AML-193 (cell line): ENCODE data around the gene NDEL1.
A peak's percentile ranks its signal among the peaks of the same experiment; 100 is the strongest.

Experiments
- DNase-seq, 2 experiments: peaks; one replicate each; lab custom pipeline; 2025; lab: John Stamatoyannopoulos, UW

Gene NDEL1

DNA sequence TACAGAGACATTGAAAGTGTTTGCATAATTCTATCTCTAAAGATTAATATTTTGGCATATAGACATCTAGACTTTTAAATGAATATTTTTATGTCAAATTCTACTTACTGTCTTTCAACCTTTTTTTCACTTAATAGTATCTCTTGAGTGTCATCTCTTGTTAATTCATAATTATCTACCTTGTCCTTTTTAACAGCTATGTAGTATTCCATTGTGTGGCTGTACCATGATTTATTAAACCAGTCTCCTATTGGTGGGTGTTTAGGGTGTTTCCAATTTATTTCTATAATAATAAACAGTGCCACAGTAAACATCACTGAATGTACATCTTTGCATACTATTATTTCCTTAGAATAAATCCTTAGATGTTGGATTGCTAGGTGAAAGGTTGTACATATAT is 21.7 kb upstream of the NDEL1 start:
- DNase-seq, result no peak

GRCh38 chr17:8417806-8418205 is 17.9 kb upstream of the NDEL1 start:
- no peak for DNase-seq

DNA sequence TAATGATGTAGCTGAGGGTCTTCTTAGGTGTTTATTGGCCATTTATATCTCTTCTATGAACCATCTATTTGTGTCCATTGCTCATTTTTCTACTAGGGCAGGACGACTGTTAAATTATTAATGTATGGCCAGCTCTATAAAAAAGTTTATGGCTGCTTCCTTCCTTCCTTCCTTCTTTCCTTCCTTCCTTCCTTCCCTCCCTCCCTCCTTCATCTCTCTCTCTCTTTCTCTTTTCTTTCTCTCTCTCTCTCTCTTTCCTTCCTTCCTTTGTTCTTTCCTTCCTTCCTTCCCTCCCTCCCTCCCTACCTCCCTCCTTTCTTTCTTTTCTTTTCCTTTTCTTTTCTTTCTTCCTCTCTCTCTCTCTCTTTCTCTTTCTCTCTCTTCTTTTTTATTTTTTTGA is 17.2 kb upstream of the NDEL1 start:
- DNase-seq, result no peak

DNA sequence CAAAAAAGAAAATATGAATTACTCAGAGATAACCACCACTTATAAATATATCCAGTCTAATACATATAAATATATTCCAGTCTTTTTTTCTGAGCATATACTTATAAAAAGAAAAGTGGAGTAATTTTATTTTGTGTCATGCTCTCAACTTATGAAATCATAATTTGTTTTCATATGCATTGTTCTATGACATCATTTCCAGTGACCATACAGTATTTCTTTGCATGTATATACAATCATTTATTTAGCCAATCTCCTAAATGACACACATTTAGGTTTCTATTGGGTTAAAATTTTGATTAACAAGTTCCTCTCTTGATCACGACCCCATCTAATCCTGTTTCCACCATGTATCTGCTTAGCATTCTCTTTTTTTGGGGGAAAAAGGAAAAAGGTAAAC is 16.4 kb upstream of the NDEL1 start:
- no peak for DNase-seq

GRCh38 chr17:8420041-8420934 is 15.4 kb upstream of the NDEL1 start:
- DNase-seq, result peak in 1 of 2 experiments; percentile 19

GRCh38 chr17:8421571-8421970 is 14.1 kb upstream of the NDEL1 start:
- no peak for DNase-seq

- DNase-seq, result no peak
Measured at GRCh38 chr17:8426094-8426720, 9.5 kb upstream of the NDEL1 start.

- DNase-seq, result no peak
Measured at GRCh38 chr17:8426802-8427201, 8.9 kb upstream of the NDEL1 start.

- DNase-seq, result no peak
Measured at GRCh38 chr17:8430966-8431365, 4.7 kb upstream of the NDEL1 start.

DNA sequence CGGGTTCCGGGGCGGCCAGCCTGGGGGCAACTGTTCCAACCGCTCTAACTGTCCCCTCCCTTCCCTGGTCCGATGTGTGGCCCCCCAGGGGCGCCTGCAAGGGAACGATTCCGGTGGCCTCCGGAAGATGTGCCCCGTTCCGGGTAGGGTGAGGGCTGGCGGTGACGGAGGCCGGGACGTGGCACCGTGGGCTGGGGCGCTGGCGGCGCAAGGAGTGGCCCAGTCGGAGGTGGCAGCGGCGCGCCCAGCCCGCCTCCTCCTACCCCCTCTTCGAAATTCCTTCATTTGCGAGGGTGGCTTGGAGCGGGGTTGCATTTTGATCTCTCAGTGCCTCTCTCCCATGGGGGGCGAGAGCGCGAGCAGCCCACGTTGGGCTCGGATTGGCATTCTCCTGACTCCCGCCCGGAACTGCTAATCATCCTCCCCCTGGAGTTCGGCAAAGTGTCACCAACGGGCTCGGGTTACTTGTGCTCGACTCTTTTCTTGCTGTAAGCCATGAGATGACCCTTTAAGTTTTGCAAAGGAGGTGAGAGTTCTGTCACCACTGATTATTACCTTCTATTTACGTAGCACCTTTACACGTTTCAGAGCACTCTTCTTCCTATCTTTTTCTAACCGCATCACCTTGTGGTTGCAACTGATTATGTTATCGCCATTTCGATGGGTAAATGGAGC is 622 bp downstream of the NDEL1 start:
- DNase-seq, result peak in 1 of 2 experiments; percentile 1

DNA sequence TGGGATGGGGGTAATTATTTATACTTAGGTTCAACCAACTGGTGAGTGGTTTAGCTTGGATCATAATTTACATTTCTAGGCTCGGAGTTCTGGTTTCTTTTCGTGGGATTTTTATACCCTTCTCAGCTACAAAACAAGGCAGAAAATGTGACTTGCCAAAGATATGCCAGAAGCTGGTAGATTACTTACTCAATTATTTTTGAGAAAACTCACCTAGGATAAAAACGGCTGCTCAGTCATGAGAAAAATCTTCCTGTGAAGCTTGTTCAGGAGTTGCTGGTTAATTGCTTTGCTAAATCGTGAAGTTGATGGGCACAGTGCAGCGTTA is 1.1 kb downstream of the NDEL1 start:
- DNase-seq, result no peak

- DNase-seq, result no peak
Measured at GRCh38 chr17:8438441-8438840, 2.8 kb downstream of the NDEL1 start.

- no peak for DNase-seq
Measured at GRCh38 chr17:8439681-8440080, 4.0 kb downstream of the NDEL1 start.

GRCh38 chr17:8441690-8442089 is 6.0 kb downstream of the NDEL1 start:
- DNase-seq, result no peak

- DNase-seq, result no peak
Measured at GRCh38 chr17:8442310-8442709, 6.6 kb downstream of the NDEL1 start.

- no peak for DNase-seq
Measured at GRCh38 chr17:8443756-8444155, 8.1 kb downstream of the NDEL1 start.

DNA sequence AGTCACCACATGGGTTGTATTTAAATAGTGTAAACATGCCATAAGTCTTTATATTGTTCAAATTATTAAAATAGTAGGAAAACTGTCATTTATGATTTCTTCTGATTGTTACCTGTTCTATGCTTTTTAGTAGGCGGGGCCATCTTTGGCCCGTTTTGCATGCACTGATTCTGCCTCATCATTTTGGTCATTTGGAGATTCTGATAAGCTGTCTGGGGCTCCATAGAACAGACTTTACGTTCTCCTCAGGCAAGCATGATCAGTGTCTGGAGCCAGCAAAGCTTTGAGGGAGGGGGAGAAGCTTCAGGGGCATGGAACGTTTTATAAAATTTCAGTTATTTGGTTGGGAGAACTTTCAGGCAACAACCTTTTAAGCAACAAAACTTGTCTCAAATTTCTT is 8.8 kb downstream of the NDEL1 start:
- DNase-seq, result no peak

DNA sequence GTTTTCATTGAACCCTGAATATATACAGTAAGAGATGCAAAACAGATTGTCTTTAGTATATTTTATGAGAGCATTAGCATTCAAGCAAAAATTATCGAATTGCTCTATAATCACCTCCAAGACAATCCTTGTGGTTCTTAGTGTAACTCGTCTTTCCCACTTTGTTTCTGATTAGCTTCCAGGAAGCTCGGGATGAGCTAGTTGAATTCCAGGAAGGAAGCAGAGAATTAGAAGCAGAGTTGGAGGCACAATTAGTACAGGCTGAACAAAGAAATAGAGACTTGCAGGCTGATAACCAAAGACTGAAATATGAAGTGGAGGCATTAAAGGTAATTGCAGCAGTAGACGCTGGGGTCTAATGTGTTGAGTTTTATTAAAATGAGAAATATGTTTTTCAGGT is 9.9 kb downstream of the NDEL1 start:
- no peak for DNase-seq

DNA sequence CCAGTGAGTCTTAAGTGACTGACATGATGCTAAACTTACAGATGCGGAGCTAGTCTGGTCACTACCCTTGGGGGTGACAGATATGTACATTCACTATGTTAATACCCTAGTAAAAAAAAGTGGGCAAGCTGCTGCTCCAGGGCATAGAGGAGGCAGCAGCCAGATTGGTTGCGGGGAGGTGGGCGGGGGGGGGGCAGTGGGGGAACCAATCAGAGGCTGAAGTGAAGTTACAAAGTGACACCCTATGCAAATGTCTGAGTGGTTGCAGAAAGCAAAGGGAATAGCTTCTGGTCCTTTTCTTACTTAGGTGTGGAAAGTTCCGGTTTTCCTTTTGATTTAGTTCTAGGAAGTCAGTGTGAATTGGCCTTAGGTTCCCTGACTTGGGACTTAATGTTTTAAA is 12.1 kb downstream of the NDEL1 start:
- no peak for DNase-seq

- no peak for DNase-seq
Measured at GRCh38 chr17:8448310-8448709, 12.6 kb downstream of the NDEL1 start.

DNA sequence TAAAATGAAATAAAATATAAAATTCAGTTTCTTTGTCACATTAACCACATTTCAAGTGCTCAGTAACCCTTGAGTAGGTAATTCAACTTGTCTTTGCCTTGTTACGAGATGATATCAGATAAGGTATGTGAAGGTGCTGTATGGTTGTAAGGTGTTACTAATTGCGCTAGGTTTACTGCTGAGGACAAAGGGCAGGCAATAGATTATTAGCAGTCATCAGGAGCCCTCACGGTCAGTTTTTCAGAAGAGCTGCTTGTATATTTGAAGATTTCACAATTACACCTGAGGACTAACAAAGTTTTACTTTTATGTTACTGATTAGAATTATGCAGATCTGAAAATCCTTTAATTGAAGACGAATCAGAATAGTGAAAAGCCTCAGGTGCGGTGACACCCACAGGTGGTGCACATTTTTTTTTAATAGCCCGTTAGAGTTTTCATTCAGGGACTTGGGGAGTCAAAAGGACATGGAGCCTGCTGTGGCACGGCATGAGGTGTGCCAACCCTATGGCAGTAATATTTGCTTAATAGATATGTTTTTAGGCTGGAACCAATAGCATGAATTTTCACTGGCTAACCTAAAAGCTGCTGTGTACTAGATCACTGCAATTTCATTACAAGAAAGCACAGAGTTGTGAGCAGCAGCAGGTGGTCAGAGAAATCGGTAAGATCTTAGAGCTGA is 16.4 kb downstream of the NDEL1 start:
- DNase-seq, result no peak

DNA sequence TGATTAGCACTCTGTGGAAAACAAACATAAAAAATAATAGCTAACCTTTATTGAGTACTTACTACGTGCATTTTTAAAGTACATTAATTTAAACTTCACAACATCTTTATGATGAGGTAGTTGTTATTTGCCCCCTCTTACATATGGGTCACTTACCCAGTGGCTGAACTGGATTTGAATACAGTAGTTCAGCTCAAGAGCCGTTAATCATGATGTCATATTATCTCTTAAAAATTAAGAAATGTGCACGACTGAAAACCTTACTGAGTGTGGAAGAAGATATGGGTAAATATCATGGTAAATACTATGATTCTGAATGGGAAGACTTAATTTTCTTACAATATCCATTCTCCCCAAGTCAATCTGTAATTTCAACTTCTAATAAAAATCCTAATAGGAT is 17.6 kb downstream of the NDEL1 start:
- DNase-seq, result no peak
